GM12872 (cell line): Measurements from ENCODE around the gene C1orf216.

Experiments used
- CTCF ChIP-seq: IDR thresholded peaks from 3 replicates; pipeline ENCODE4 v1.5.1; 2011; ENCODE audit warnings: low read depth, mild to moderate bottlenecking, low read length, moderate library complexity; ENCODE audit not compliant: insufficient read depth

Gene C1orf216

GRCh38 chr1:35691571-35692220 is 27.0 kb downstream of the C1orf216 start:
- TF ChIP-seq CTCF, result no peak

- TF ChIP-seq CTCF, result no peak
These were observed 27.6 kb downstream of the C1orf216 start for GRCh38 chr1:35691080-35691479.

GRCh38 chr1:35688161-35688560 is 30.5 kb downstream of the C1orf216 start:
- TF ChIP-seq CTCF, result no peak

GRCh38 chr1:35683012-35683411 is 35.7 kb downstream of the C1orf216 start:
- no peak for TF ChIP-seq CTCF

- no peak for TF ChIP-seq CTCF
These were observed 38.4 kb downstream of the C1orf216 start for GRCh38 chr1:35680271-35680670.

- TF ChIP-seq CTCF, result no peak
These were observed 42.9 kb downstream of the C1orf216 start for GRCh38 chr1:35675773-35676172.

GRCh38 chr1:35674111-35674510 is 44.6 kb downstream of the C1orf216 start:
- TF ChIP-seq CTCF, result no peak
